GM19328 (cell line): ENCODE measurements around the gene AKAP10.
"Not testable (repeated sequence)": the region's sequence is repeated elsewhere in the genome, so short reads cannot be mapped to it uniquely, and the experiment has no call there.

Experiments
- ATAC-seq: cut with Tn5 transposase; IDR thresholded peaks from one replicate; pipeline ENCODE4 v1.9.1; 2021; ENCODE audit warnings: mild to moderate bottlenecking, moderate library complexity; ENCODE audit not compliant: unreplicated experiment

Gene AKAP10

DNA sequence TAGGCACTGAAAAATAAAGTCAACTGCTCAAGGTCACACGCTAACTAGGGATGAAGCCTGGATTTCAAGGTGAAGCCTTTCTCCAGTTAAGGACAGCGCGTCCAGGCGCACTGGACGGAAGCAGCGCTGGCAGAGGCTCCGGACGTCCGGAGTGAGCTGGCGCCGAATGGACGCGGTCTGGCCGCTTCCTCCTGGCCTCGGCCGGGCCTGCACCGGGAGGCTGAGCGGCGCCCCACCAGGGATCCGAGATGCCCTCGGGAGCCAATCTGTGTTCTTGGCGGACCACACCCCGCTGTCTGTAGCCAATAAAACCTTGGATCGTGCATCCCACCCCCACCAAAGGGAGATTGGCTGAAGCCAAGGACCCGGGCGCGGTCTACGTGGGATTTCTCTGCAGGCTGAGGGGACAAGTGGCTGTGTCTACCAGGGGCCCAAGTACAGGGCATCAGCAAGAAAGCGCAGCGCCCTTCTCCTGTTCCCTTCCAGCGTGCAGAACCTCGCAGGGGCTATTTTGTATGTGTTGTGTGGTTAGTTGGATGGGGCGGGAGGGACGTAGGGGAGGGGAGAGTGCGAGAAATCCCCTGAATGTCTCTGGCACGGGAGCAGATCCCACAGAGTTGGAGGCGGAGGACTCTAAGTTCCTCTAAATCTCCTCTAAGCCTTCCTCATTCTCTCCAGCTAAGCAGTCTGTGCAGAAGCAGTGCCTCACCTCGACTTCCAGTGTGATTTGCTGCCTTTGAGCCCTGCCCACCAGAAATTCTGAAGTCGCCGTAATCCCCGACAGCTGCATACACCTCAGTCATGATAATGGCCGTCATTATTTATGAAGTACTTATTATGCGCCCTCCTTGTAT is 2.5 kb upstream of the AKAP10 start:
- no peak for ATAC-seq

DNA sequence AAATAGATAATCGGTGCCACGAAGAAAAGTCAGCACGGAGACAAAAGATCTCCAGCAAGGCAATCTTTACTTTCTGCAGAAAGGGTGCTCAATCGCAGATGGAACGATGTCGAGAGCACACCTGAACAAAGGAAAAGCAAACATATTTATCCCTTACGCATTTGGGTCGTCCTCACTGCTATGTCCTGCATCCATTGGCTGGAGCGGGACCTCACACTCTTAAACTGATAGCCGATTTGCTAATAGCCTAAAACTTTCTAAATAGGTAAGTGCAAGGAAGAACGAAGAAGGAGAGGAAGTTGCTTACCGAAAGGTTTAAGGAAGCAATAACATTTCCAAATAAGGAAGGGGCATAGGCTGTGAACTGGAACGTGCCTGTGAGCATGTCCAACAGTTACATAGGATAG is 1.2 kb upstream of the AKAP10 start:
- no peak for ATAC-seq

DNA sequence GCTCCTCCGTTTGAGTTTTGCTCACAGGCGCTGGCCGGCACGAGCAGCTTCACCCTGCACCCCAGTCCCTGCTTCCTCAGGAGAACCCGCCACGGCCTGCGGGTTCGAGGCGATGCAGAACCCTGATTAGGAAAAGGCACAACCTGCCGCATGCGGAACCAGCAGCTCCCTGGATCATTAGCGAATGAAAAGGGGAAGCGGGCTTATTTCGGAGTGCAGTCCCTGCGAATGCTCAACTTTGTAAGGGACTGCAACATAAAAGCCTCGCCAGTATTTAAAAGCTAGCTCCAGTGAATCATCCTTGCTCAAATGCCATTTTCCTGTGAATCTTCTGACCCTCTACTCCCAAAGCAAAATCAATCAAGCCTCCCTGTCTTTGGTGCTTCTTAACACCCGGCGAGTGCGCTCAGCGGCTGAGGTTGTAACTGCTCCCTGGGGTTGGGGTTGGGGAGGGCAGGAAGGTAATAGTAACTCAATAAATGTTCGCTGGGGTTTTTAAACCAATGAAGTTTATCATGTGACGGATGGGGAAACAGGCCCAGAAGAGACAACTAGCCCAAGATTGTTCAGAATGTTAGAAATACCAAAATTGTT is 678 bp upstream of the AKAP10 start:
- peak; percentile 15 for ATAC-seq

DNA sequence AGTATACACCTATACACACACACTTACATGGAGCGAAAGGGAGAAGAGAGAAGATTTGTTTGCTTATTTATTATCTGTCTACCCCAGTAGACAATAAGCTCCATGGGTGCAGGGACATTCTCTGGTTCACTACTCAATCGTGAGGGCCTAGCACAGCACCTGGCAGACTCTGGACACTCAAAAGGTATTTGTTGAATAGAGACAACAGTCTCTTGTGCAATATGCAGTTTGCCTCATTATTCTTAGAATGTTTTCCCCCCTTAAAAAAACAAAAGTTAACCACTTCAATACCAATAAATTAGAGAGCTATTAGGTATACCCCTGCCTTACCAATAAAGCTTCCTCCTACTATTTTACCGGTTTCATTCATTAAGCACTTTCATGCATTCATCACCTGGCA is 2.0 kb downstream of the AKAP10 start:
- ATAC-seq = no peak

DNA sequence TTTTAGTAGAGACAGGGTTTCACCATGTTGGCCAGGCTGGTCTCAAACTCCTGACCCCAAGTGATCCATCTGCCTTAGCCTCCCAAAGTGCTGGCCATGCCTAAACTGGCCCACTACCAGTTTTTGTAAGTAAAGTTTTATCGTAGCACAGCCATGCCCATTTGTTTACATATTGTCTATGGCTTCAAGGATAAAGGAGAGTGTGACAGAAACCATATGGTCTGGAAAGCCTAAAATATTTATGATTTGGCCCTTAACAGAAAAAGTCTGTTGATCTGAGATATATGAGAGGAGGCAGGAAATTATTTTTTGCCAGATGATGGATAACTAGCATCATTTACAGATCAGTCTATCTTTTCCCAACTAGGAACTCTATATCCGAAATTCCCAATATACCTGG is 4.5 kb downstream of the AKAP10 start:
- no peak for ATAC-seq

DNA sequence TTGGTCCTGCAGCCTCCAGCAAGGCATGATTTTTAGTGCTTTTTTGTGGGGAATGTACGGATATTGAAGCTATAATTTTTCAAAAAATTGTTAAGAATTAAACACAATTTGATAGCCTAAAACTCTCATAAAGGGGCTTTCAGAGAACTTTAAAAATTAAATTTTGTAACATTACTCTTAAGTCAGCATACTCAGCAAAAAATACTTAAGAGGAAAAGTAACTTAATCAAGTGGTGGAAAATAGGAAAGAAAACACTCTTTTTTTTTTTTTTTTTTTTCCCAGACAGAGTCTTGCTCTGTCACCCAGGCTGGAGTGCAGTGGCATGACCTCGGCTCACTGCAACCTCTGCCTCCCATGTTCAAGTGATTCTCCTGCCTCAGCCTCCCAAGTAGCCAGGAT is 14.7 kb downstream of the AKAP10 start:
- not testable (repeated sequence) for ATAC-seq

DNA sequence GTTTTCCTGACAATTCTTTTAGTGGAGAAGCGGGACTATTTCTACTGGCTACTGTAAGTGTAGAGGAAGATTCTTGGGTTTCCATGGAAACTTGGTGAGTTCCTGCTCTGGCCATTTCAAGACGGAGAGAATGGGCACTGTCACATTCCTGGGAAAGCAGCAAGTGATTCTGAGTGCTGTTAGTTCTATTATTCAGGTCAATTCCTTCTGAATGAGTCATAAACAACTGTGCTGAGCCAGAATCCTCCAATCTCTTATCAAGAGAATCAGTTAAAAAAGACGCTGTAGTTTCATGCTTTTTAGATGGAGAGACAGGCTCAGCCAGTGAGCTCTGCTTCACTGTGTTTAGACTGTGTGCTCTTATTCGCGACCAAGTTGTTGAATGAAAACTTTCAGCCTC is 19.6 kb downstream of the AKAP10 start:
- ATAC-seq = no peak

DNA sequence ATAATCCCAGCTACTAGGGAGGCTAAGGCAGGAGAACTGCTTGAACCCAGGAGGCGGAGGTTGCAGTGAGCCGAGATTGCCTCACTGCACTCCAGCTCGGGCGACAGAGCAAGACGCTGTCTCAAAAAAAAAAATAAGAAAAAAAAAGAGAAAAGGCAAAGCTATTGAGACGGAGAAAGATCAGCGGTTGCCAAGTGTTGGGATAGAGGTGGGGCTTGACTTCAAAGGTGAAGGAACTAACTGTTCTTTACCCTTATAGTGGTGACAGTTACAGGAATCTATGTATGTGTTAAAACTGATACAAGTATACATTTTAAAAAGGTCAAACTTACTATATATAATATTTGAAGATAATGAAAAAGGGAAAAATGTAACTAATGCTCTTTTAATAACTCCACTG is 22.5 kb downstream of the AKAP10 start:
- ATAC-seq = no peak

DNA sequence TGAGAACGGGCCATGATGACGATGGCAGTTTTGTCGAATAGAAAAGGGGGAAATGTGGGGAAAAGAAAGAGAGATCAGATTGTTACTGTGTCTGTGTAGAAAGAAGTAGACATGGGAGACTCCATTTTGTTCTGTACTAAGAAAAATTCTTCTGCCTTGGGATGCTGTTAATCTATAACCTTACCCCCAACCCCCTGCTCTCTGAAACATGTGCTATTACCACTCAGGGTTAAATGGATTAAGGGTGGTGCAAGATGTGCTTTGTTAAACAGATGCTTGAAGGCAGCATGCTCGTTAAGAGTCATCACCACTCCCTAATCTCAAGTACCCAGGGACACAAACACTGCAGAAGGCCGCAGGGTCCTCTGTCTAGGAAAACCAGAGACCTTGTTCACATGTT is 26.2 kb downstream of the AKAP10 start:
- not testable (repeated sequence) for ATAC-seq

DNA sequence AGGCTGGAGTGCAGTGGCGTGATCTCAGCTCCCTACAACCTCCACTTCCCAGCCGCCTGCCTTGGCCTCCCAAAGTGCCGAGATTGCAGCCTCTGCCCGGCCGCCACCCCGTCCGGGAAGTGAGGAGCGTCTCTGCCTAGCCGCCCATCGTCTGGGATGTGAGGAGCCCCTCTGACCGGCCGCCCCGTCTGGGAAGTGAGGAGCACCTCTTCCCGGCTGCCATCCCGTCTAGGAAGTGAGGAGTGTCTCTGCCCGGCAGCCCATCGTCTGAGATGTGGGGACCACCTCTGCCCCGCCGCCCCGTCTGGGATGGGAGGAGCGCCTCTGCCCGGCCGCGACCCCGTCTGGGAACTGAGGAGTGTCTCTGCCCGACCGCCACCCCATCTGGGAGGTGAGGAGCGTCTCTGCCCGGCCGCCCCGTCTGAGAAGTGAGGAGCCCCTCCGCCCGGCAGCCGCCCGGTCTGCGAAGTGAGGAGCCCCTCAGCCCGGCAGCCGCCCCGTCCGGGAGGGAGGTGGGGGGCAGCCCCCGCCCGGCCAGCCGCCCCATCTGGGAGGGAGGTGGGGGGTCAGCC is 26.9 kb downstream of the AKAP10 start:
- not testable (repeated sequence) for ATAC-seq

DNA sequence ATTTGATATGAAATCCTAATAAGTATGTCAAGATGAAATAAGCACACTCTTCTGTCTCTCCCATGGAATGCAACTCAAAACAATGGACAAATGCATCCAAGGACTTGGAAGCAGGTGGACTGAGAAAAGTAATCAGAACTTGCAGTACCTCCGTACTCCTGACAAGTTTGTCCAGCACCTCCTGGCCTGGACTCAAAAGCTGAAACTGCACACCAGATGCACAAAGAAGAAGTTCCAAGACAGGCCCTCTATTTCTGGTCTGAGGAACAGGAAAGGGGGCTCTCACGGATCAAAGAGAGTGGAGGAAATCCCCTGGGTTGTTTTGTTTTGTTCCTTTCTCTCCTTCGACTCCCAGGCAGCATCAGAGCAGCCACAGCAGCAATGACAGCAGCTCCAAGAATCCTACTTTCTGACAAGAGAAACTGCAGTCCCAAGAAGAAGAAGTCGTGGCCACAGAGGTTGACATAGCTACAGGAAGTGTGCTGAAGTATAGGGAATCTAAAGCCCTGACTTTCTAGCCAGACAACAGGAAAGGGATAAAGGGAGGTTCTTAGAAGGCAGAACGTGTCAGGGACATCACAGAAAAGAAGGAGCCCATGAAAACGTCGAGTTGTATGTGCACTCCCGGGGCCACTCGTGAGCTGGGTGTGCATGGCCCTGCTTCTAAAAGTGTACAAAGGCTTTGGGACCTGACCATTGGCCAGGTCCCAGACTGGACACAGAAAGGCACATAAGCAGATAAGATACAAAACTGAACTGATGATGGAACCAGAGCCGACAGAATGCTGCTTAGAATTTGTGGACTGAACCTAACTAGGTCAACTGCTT is 29.3 kb downstream of the AKAP10 start:
- ATAC-seq = no peak

DNA sequence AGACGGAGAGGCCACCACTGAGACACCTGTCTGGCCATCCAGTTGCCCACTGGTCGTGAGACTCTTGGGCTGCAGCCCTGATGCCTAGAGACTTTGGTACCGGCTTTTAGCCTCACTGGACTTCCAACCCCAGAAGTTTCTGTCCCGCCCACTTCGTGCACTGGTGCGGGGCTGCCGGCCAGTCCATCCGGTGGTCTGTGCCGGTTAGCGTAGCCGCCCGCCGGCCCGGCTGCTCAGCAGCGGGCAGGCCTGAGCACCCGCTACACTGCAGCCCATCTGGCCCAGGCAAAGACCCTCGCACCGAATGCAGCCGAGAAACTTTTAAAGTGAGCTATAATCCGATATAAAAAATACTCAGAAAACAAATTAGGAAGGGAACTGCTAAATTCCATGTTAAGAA is 30.7 kb downstream of the AKAP10 start:
- ATAC-seq = no peak

DNA sequence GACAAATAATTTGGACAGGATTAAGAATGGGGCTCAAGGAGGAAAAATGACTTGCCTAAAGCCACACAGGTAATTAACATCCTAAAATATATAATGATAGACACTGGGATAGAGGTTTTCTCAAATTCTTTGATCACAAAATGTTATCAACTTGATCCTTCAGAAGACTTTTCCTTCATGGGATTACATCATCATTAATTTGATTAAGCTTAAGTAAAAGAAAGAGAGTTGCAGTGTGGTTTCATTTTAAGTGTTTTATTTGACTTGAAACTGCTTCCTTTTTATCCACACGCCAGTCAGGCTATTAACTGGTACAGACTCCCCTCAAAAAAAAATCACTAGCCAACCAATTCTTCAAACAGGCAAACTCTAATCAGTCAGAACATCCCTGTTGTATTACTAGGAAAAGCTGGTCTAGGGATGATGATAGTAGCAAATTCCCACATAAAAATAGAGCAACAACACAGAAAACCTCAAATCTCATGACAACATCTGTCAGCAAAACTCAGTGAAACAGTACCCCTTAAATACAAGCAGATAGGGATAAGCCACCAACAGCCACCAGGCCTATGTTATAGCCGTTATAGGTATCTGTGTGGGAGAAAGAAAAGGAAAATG is 32.5 kb downstream of the AKAP10 start:
- ATAC-seq = no peak

DNA sequence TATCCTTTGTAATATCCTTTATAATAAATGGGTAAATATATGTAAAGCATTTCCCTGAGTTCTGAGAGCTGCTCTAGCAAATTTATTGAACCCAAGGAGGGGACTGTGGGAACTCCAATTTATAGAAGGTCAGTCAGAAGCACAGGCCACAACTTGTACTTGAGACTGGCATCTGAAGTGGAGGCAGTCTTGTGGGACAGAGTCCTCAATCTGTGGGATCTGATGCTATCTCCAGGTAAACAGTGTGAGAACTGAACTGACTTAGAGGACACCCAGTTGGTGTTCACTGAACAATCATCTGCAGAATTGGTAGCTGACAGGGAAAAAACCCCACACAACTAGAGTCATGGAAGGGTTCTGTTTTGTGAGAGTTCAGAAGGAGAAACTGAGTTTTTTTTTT is 34.0 kb downstream of the AKAP10 start:
- no peak for ATAC-seq

DNA sequence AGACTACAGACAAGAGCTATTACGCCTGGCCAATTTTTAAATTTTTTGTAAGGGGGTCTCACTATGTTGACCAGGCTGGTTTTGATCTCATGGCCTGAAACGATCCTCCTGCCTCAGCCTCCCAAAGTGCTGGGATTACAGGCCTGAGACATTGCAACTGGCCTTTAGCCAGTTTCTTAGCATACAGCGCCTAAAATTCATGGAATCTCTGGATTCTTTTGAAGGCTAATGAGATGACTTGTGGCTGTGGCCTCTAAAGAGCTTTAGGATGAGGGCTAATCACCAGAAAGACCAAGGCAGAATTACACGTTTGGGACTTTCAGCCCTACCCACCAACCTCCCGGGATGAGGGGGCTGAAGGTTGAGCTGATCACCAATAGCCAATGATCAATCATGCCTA is 34.6 kb downstream of the AKAP10 start:
- no peak for ATAC-seq

DNA sequence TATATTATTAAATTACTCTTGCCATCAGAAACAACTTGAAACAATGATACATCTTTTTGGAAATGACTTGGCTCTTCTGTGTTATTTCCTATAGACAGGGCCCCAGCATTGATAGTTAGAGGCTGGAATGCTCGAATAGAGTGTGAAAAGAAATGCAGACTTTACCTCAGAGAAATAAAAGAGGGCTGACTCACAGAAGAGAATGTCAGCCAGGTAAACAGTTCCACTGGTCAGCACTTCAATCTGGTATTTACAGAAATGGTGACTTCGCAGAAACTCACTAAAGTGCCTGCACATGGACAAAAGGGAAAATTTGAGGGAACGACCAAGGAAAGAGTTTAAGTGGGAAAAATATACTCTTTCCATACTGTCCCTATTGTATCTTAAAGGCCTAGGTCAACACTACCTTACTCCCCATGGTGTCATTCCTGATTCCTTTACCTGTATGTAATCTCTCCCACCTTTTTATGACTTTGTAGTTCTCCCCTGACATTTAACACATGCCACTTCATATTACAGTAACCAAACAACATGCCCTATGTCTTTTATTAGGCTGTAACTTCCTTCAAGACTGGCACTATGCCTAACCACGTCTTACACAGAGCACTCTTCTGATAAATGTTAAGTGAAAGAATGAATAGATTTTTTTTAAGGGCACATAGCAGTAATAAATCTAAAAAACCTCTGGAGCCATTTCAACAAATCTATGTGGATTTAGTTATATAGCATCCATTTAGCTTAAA is 36.7 kb downstream of the AKAP10 start:
- ATAC-seq = no peak

DNA sequence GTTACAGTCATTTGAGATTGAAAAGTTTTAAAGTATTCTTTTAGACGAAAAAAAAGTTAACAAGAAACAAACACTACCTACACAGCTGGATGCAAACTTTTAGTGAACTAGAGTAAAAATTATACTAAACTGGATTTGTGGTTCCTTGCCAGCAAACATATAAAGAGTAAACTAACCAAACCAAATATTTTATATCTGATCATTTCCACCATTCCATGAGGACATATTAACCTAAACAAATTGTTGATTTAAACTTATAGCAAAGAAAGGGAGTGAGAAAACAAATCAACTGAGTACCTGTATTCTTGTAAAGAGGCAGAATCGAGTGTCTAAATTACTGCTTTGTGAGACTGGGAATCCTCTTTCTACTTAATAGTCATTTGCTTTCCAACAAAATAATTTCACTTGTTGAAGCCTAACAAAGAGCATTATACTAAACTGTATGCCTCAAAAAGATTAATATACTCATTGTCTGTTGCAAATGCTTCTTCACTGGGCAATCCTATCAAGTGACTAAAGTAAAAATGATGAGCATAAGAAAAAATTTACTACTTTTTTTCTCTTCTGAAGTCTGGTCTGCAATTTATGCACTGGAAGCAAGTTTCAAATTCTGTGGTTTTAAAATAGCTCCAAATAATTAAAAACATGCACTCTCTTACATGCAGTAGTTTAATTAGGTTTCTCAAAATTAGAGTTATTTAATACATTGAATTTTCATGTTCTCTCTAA is 37.5 kb downstream of the AKAP10 start:
- ATAC-seq = no peak

DNA sequence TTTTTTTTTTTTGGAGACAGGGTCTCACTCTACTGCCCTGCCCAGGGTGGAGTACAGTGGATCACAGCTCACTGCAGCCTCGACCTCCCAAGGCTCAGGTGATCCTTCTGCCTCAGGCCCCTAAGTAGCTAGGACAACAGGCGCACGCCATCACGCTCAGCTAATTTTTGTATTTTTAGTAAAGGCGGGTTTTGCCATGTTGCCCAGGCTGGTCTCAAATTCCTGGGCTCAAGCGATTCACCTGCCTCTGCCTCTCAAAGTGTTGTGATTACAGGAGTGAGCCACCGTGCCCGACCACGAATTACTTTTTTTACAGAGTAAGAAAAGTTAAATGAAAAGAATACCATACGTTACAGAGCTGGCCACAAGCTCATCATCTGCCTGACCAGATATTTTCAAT is 38.9 kb downstream of the AKAP10 start:
- ATAC-seq = no peak

DNA sequence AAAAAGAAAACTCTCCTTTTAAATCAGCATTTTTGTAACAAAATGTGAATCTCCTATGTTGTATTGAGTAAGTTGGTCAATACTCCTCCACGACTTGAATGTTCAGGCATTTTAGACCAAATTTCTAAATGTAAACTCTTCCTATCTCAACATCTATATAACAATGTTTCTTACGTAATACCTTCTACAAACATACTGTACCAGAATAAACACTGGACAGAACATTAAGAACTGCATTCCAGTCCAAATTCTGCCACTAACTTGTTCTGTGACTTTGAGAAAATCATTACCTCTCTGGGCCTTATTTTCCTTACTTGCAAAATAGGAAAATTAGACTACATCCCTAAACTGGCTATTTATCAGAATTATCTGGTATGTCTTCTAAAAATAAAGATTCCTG is 40.1 kb downstream of the AKAP10 start:
- no peak for ATAC-seq

DNA sequence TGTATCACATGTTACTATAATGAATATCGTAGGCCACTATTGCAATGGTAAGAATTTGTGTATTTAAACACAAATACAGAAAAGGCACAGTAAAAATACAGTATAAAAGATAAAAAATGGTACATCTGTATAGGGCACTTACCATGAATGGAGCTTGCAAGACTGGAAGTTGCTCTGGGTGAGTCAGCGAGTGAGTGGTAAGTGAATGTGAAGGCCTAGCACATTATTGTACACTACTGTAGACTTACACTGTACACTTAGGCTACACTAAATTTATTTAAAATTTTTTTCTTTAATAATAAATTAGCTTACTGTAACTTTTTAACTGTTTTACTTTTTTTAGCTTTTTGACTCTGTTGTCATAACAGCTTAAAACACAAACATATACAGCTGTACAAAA is 42.5 kb downstream of the AKAP10 start:
- no peak for ATAC-seq
